Kidney capillary endothelial cell (primary cell): ENCODE measurements around the gene CAV1.
A peak's percentile ranks its signal among the peaks of the same experiment; 100 is the strongest.
"Not testable (repeated sequence)": the region's sequence is repeated elsewhere in the genome, so short reads cannot be mapped to it uniquely, and the experiment has no call there.

Experiments
- DNase-seq: peaks from one replicate; pipeline ENCODE4 v3.0.0-alpha.2; 2018; ENCODE audit warnings: low spot score

CAV1 gene

GRCh38 chr7:116582806-116583444 lies 58.1 kb downstream of the CAV1 start:
- DNase-seq: no peak

DNA sequence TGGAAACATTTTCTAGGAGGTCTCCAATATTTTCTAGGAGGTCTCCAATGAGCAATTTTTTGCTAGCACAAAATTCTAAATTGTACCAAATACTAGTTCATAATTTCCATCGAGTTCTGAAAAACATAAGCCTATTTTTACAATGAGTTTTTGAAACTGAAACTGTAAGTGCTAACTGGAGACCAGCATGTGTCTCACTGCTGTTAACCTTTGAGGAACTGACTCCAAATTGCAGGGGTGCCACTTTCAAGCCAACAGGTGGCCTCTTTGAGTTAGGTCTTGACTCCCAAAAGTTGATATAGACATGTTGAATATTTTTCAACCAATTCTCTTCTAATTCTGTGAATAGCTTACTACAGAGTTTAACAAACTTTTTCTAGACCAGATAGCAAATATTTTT lies 58.8 kb downstream of the CAV1 start:
- no peak for DNase-seq

DNA sequence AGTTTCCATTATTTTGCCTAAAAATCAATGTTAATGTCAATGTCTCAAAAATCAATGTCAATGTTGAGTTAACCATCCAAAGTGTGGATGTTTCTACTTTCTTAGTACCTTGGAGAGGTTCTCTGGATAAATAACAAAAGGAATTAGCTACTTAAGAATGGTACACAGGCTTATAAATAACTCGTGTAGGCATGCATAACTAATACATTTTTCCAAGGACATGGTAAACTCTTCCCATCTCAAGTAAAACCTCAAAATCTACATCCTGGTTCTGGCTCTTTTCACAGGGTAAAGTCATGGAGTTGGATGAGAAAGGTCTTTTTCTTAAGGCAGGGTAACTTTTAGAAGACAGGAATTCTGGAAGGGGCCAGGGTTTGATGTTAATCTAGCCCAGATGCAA lies 59.9 kb downstream of the CAV1 start:
- no peak for DNase-seq

DNA sequence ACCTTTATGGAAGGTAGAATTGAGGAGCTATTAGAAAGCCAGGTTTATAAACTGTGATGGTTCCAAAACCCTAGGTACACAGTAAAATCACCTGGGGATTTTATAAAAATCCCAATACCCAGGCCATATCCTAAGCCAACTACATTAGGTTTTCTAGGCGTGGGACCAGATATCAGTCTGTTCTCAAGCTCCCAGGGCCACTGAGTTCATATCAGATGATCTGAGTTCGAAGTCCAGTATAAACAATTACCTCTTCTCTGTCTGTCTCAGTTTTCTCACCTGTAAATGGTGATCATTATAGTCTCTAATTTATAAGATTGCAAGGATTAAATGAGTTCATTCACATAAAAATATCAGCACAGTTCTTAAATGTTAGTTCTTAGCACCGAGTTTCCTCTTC lies 60.6 kb downstream of the CAV1 start:
- no peak for DNase-seq

DNA sequence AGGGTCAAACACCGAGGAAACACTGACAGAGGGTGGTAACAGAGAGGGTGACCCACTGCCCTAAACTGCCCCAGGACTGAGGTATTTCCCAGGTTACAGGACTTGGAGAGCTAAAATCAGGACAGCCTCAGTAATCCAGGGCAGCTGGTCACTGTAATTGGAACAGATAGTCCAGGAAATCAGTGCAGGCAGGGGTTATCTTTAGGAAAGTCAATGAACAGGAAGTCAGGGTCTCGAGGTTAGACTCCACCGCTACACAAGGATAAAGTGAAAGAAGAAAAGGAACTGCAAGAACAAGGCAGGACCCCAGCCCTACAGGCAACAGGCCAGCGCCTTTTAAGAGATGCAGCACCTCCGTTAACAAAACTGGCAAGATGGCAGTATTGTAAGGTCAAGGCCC lies 61.1 kb downstream of the CAV1 start:
- no peak for DNase-seq

GRCh38 chr7:116587200-116587599 lies 62.4 kb downstream of the CAV1 start:
- not testable (repeated sequence) for DNase-seq

DNA sequence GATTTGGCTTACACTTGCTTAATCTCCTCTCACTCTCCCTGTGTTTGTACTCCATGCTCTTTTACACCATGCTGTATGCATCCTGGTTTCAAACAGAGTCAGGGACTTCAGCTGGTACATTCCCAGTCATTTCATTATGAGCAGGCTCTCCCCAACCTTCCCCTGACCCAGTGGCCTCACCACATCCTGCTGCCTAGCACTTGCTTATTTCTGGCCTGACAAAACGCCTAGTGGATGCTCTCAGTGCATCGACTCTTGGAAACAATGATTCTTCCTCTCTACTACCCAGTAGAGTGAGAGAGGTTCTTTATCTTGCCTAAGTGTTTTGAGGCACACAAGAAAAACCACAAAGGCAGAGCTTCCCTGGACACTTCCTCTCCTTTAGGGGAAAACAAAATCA lies 63.4 kb downstream of the CAV1 start:
- no peak for DNase-seq

DNA sequence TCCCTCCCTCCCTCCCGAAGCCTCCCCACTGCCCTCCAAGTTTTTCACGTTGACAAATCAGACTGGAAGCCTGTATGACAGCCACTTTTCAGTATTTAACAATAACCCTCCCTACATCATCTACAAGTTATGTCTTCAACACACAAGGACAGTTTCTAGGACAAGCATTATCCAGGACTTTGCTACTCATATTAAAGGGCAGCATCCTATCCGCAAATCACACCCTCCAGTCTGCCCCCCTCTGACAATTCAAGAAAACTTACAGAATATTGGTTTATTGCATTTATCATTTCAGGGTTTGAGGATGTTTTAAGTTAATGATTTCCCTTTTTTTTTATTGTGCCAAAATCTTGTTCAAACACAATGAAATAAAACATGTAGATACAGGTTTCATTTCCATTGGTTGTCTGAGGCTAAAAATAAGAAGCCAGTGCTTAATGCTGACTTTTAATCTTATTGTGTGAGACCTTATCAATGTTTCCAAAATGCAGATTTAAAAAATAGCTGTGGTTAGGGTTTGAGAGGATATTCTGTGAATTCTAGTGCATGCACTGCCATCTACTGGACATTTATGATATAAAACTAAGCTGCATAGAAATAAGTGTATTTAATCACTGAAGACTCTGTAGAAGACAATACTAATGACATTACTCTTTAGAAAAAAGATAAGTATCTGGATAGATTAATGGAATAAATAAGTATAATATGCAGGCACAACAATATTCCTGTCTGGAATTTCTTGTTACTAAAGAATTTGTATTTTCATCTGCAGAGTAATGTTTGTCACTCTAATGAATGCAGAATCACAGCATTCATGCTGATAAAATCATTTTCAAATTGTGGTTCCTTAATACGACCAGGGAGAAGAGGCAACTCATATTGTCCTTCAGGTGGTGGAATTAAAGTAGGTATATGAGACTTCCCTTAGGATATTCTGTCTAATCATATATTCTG lies 64.1 kb downstream of the CAV1 start:
- peak; percentile 72 for DNase-seq

DNA sequence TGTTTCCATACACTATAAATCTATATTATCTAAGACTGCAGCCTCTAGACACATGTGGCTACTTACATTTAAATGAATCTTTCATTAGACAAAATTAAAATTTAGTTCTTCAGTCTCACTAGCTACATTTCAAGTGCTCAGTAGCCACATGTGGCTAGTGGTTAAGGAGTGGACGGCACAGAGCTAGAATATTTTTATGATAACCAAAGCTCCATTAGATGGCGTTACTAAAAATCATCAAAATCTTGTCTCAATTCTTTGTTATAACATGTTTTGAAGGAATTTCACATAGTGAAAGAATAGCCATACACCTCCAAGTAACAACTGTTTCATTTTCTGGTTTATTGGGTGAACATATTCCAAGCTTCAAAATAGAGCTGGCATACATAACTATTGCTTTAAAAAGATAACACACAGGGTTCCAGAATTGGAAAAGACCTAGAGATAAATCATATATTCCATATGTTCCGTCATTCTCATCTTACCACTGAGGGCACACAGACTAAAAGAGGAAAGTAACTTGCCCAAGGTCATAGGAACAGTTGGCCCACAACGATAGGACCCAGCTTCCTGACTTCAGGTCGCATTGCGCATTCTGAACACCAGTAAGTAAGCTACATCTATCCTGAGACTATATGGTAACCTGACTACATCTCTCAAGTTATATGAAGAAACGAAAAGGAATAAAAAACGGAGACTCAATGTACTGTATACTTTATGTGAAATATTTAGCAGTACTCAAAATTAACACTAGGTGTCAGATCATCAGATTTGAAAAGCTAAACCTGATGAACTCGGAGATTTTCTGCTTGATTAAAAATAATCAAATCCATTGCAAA lies 66.6 kb downstream of the CAV1 start:
- no peak for DNase-seq

DNA sequence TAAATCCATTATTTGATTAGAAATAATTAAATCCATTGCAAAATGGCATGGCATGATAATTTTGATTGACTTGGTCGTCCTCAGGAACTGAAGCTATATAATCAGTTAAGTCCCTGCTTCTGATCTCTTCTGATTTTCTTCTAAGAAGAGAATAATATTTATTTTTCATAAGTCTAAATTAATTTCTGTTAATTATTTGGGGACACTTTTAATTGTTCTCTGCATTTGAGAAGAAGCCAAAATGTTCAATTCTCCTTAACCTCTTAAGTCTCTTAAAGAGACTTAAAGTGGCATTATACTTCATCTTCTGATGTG lies 67.2 kb downstream of the CAV1 start:
- DNase-seq: no peak

DNA sequence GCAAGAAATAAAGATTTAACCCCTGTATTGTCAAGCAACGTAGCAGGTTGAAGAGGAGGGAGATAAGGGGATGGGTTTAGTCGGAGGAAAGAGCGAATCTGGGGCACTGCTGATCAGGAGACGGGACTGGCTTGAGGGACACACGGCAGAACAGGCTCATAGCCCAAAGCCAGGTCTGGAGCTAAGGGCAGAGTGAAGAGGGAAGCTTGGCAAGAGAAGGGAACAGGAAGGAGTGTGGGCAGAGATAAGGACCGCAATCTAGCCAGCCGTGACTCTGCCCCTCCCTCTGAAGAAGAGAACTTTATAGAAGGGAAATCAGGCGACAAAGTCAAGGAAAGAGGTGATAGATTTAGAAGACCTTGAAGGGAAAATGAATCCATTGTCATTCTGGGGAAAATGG lies 67.6 kb downstream of the CAV1 start:
- no peak for DNase-seq

- no peak for DNase-seq
Observed at GRCh38 chr7:116593359-116594075, 68.7 kb downstream of the CAV1 start.

GRCh38 chr7:116595063-116595462 lies 70.2 kb downstream of the CAV1 start:
- DNase-seq: no peak

- DNase-seq: no peak
Observed at GRCh38 chr7:116597384-116597783, 72.5 kb downstream of the CAV1 start.

DNA sequence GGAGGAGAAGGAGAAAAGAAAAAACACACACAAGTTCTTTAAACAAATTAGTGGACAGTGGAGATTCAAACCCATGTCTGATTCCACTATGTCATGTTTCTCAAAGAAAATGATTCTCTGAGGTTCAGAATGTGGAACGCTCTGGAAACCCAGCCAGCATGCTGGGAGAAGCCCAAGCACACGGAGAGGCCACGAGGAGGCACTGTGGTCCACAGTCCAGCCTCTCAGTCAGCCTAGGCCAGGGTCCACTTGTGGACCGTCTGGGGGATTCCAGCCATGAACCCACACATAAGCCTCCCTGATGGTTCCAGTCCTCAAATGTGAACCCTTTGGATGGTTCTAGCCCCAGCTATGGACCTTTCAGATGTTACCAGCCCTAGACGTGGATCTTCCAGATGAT lies 73.4 kb downstream of the CAV1 start:
- no peak for DNase-seq

GRCh38 chr7:116598861-116599260 lies 74.0 kb downstream of the CAV1 start:
- DNase-seq: no peak

DNA sequence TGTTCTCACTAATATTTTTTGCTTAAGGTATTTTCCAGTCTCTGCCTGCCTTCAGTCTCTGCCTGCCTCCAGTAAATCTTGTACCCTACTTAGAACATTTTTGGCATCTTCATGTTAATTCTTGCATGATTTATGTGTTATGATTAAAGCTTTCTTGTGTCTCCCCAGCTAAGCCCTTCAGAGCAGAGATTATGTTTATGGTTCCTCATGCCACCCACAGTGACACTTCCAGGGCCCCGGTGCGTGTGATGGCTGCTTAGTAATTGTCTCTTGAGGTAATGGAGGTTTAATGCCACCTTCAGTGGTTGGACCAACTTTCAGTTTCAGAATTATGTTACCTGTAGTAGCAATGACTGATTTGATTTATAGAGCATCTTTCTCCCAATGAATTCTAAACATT lies 76.6 kb downstream of the CAV1 start:
- DNase-seq: no peak

DNA sequence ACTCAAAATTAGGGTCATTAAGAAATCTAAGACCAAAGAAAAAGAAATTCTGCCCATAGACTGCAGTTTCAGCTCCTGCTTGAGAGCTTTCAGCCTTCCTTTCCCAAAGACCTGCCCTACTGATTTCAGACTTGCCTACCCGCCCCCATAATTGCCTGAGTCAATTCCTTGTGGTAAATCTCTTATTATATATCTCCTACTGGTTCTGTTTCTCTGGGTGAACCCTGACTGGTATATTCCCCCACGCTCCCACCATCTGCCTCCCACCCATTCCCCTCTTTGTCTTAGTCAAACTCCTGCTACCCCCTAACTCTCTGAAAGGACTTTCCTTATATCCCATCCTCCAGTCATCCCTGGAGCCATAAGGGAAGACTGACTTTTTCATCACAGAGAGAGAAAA lies 82.5 kb downstream of the CAV1 start:
- DNase-seq: no peak

DNA sequence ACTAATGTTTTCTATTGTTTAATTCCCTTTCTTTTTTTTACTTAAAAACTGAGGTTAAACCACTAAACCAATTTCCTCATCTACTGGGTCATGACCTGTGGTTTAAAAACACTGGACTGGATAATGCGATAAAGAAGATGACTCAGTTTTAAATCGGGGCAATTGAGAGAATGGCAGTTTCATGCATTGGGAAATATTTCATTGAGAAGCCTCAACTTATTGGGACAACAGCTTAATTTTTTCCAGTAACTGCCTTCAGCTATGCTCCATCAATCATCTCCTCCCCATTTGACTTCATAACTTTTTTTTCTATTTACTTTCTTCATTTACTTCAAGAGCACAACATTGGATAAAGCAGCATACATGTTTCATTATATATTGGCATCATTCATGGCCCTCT lies 85.4 kb downstream of the CAV1 start:
- DNase-seq: no peak

DNA sequence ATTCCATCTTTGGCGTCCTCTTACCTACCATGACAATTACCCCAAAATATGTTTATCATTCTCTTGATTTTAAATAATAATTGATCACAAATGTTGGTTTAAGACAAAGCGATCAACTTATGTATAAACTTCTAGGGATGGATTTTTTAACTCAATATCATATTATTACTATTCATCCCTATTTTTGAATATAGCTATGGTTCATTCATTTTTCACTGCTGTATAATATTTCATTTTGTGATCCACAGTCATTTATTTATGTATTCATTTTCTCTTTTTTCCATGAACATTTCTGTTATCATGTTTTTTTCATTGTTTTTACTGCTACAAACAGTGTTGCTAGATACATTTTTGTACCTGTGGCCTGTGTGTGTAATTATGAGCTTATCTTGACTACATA lies 85.9 kb downstream of the CAV1 start:
- no peak for DNase-seq
